ENCODE data around the gene OR11A1. TPM values are rescaled to one million over a fixed set of nuclear protein-coding genes. Genes with fewer than 3 reads are reported as not detected.

OR11A1 gene
- total and polyA plus RNA-seq, 2 donors (not counting 3 experiments of a cell fraction or from before 2014, with no cell fraction given) = not detected

GRCh38 chr6:29395331-29395730 lies 61.5 kb downstream of the OR11A1 start, which contains the start of gene OR12D2:
OR12D2 (plus strand) TSS chr6:29395631; CDS start chr6:29396700, 1,069 bp downstream.
- Histone ChIP-seq H3K27me3 (ENCODE audit: control insufficient read depth in 2 of 2, insufficient read depth in 2 of 2, low read length in 2 of 2) (no peaks in the 10 kb centered on the region), H3K9me3 (replicated peaks; ENCODE audit: control insufficient read depth, insufficient read depth, low read length) (no peaks in the 10 kb centered on the region), H2AFZ (ENCODE audit: low read depth, low read length) (no peak within 1 kb of the TSS), H3K79me2 (ENCODE audit: control insufficient read depth, insufficient read depth, low read length) (no peaks in the 10 kb centered on the region), H3K27ac (ENCODE audit: insufficient read depth, low read depth, low read length) (no peak within 1 kb of the TSS), H3K9me1 (replicated peaks; ENCODE audit: control insufficient read depth, extremely low read depth, insufficient read depth, low read length) (no peaks in the 10 kb centered on the region), H3K9ac (replicated peaks; ENCODE audit: extremely low read depth, insufficient read depth, low read length) (no peak within 1 kb of the TSS), H3K36me3 (ENCODE audit: control insufficient read depth in 2 of 2, extremely low read depth in 1 of 2, insufficient read depth in 2 of 2, low read length in 2 of 2) (no peaks in the 10 kb centered on the region), H3K4me3 (replicated peaks in 1 of 3; ENCODE audit: insufficient read depth in 1 of 3, low read depth in 1 of 3, low read length in 3 of 3) (no peak within 1 kb of the TSS), H3K4me1 (ENCODE audit: control insufficient read depth, extremely low read depth, insufficient read depth, low read length) (no peaks in the 10 kb centered on the region), H4K20me1 (replicated peaks; ENCODE audit: control insufficient read depth, extremely low read depth, insufficient read depth, low read length) (no peaks in the 10 kb centered on the region), H3K4me2 (ENCODE audit: insufficient read depth, low read length) (no peak within 1 kb of the TSS)
- dilution Hi-C loops (cut with MboI; ENCODE audit: extremely low pct_ligation_motif_present, low sequenced_read_pairs) = no loop called here
- no peak for TF ChIP-seq JUN (IDR thresholded peaks at IDR 0.05; ENCODE audit: borderline replicate concordance, insufficient read depth, insufficient read length, low read depth)
- no peak for TF ChIP-seq GATA2 (IDR thresholded peaks at IDR 0.05; ENCODE audit: insufficient read depth, insufficient read length, low read depth, low read length)
- TF ChIP-seq, protein P1, sequence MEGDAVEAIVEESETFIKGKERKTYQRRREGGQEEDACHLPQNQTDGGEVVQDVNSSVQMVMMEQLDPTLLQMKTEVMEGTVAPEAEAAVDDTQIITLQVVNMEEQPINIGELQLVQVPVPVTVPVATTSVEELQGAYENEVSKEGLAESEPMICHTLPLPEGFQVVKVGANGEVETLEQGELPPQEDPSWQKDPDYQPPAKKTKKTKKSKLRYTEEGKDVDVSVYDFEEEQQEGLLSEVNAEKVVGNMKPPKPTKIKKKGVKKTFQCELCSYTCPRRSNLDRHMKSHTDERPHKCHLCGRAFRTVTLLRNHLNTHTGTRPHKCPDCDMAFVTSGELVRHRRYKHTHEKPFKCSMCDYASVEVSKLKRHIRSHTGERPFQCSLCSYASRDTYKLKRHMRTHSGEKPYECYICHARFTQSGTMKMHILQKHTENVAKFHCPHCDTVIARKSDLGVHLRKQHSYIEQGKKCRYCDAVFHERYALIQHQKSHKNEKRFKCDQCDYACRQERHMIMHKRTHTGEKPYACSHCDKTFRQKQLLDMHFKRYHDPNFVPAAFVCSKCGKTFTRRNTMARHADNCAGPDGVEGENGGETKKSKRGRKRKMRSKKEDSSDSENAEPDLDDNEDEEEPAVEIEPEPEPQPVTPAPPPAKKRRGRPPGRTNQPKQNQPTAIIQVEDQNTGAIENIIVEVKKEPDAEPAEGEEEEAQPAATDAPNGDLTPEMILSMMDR (IDR thresholded peaks at IDR 0.05; ENCODE audit: extremely low read depth in 1 of 2, insufficient read depth in 1 of 2, low read depth in 1 of 2, low read length in 2 of 2) = no peak
- TF ChIP-seq POLR2AphosphoS5 (IDR thresholded peaks at IDR 0.05; ENCODE audit: insufficient read depth, low read depth, low read length) = no peak
- TF ChIP-seq FOS (IDR thresholded peaks at IDR 0.05; ENCODE audit: borderline replicate concordance, insufficient read depth, low read length) = no peak
- no peak for TF ChIP-seq EZH2 (IDR thresholded peaks at IDR 0.05; ENCODE audit: borderline replicate concordance, low read depth, low read length, severe bottlenecking)
- no peak for TF ChIP-seq POLR2A (IDR thresholded peaks at IDR 0.05; ENCODE audit: low read depth, low read length)
- TF ChIP-seq MYC (IDR thresholded peaks at IDR 0.05; ENCODE audit: low read depth, low read length) = no peak
- no peak for TF ChIP-seq MAX (IDR thresholded peaks at IDR 0.05; ENCODE audit: insufficient read depth, insufficient read length)
- ChIA-PET POLR2A (no interaction called here), CTCF (no interaction called here)
- DNase-seq (ENCODE audit: low read depth, low spot score) (no peak), FAIRE-seq (no peak)
- intact Hi-C loops (cut with micrococcal nuclease) = no loop called here
- no TSS peak for BruUV-seq (replicated peaks)

Data from endothelial cell of umbilical vein (primary cell).